GM08714 (cell line): Measurements from ENCODE around the gene SH3PXD2A.

Source experiments
- H3K4me3 ChIP-seq: fragments of 200-500 bp; sonication (Bioruptor generic); 2 replicates; pipeline ENCODE4 v1.5.1; 2014; ENCODE audit warnings: mild to moderate bottlenecking, low read length, inconsistent platforms
- ZNF274 ChIP-seq: IDR thresholded peaks from 2 replicates; pipeline ENCODE4 v1.6.1; 2012; ENCODE audit warnings: mild to moderate bottlenecking, low read depth, low read length

The SH3PXD2A gene

GRCh38 chr10:103808780-103809179, 46.6 kb downstream of the SH3PXD2A start:
- no peak for TF ChIP-seq ZNF274

GRCh38 chr10:103807996-103808395, 47.4 kb downstream of the SH3PXD2A start:
- TF ChIP-seq ZNF274 = no peak
- no peak overlapping the region for H3K4me3 ChIP-seq

More at GRCh38 chr10:103808780-103809179, 46.6 kb downstream of the SH3PXD2A start:
- H3K4me3 ChIP-seq = no peak overlapping the region

GRCh38 chr10:103806395-103807187, 48.8 kb downstream of the SH3PXD2A start:
- H3K4me3 ChIP-seq = no peak overlapping the region
- no peak for TF ChIP-seq ZNF274

- TF ChIP-seq ZNF274 = no peak
- no peak overlapping the region for H3K4me3 ChIP-seq
These were observed 49.6 kb downstream of the SH3PXD2A start for GRCh38 chr10:103805781-103806180.

GRCh38 chr10:103804871-103805270, 50.5 kb downstream of the SH3PXD2A start:
- H3K4me3 ChIP-seq = no peak overlapping the region
- TF ChIP-seq ZNF274 = no peak

GRCh38 chr10:103803941-103804340, 51.4 kb downstream of the SH3PXD2A start:
- H3K4me3 ChIP-seq = no peak overlapping the region
- TF ChIP-seq ZNF274 = no peak

- H3K4me3 ChIP-seq = no peak overlapping the region
- no peak for TF ChIP-seq ZNF274
These were observed 52.6 kb downstream of the SH3PXD2A start for GRCh38 chr10:103802637-103803353.

- no peak for TF ChIP-seq ZNF274
- no peak overlapping the region for H3K4me3 ChIP-seq
These were observed 53.3 kb downstream of the SH3PXD2A start for GRCh38 chr10:103802081-103802480.

- H3K4me3 ChIP-seq = no peak overlapping the region
- no peak for TF ChIP-seq ZNF274
These were observed 54.4 kb downstream of the SH3PXD2A start for GRCh38 chr10:103800789-103801540.

- TF ChIP-seq ZNF274 = no peak
- no peak overlapping the region for H3K4me3 ChIP-seq
These were observed 55.3 kb downstream of the SH3PXD2A start for GRCh38 chr10:103800089-103800488.

GRCh38 chr10:103799341-103799740, 56.0 kb downstream of the SH3PXD2A start:
- no peak for TF ChIP-seq ZNF274
- H3K4me3 ChIP-seq = no peak overlapping the region

- H3K4me3 ChIP-seq = no peak overlapping the region
- no peak for TF ChIP-seq ZNF274
These were observed 56.9 kb downstream of the SH3PXD2A start for GRCh38 chr10:103798511-103798910.

- TF ChIP-seq ZNF274 = no peak
- no peak overlapping the region for H3K4me3 ChIP-seq
These were observed 57.5 kb downstream of the SH3PXD2A start for GRCh38 chr10:103797857-103798256.

GRCh38 chr10:103795634-103796270, 59.6 kb downstream of the SH3PXD2A start:
- TF ChIP-seq ZNF274 = no peak
- no peak overlapping the region for H3K4me3 ChIP-seq
